Vagina (tissue), 2 donors: ENCODE data around the gene CAMKMT. TPM values are rescaled to one million over a fixed set of nuclear protein-coding genes. Genes with fewer than 3 reads are reported as not detected.

ENCODE experiments used
- DNase-seq, 2 donors: peaks; one replicate each; pipeline ENCODE4 v3.0.0-alpha.2; 2017; ENCODE audit errors: extremely low spot score in 2 of 2
- H3K27ac ChIP-seq: fragments of 200-600 bp; sonication (generic); one replicate; pipeline ENCODE4 v1.5.1; 2019
- H3K27me3 ChIP-seq: fragments of 200-600 bp; sonication (generic); one replicate; pipeline ENCODE4 v1.5.1; 2019
- H3K36me3 ChIP-seq, 2 donors: fragments of 200-600 bp; sonication (generic); one replicate each; pipeline ENCODE4 v1.5.1; 2017 to 2019
- H3K4me1 ChIP-seq: fragments of 200-600 bp; sonication (generic); one replicate; pipeline ENCODE4 v1.5.1; 2019
- H3K4me3 ChIP-seq, 2 donors: fragments of 200-600 bp; sonication (generic); 1 replicate in 1 of 2; 2 replicates in 1 of 2; pipeline ENCODE4 v1.5.1; 2016 to 2019
- H3K9me3 ChIP-seq: fragments of 200-600 bp; sonication (generic); one replicate; pipeline ENCODE4 v1.5.1; 2019
- CTCF ChIP-seq, 3 experiments: fragments of 450-650 bp in 2 of 3; fragments of 200-600 bp in 1 of 3; sonication (generic) in 1 of 3; IDR thresholded peaks; one replicate each; pipeline ENCODE4 v1.5.1; 2017 to 2019; ENCODE audit warnings: antibody characterized with exemption in 3 of 3, mild to moderate bottlenecking in 2 of 3, moderate library complexity in 2 of 3
- POLR2A ChIP-seq, 2 donors: fragments of 450-650 bp; IDR thresholded peaks; one replicate each; pipeline ENCODE4 v1.6.1; 2017; ENCODE audit warnings: antibody characterized with exemption in 2 of 2, mild to moderate bottlenecking in 2 of 2, moderate library complexity in 2 of 2
- POLR2AphosphoS5 ChIP-seq, 2 donors: sonication (generic); formaldehyde crosslinking; IDR thresholded peaks; one replicate each; pipeline ENCODE4 v1.9.0; 2017; ENCODE audit warnings: antibody characterized with exemption in 2 of 2, mild to moderate bottlenecking in 2 of 2, low read depth in 1 of 2; ENCODE audit not compliant: insufficient read depth in 1 of 2
- intact Hi-C: fragments of 100-400 bp; cut with DNase I; formaldehyde crosslinking; loops from one replicate; pipeline ENCODE4 v1.15.1; 2023
- total RNA-seq: library from RNA; depleted of rRNA; stranded (reverse); fragments of >200 nt; gene quantifications from one replicate; pipeline ENCODE4 v1.2.3, GENCODE V29; 2016

The CAMKMT gene
- total RNA-seq, 1 donor from 2014 or later: 21.1 TPM

- H3K27me3 ChIP-seq: no peaks in the 10 kb centered on the region
- intact Hi-C loops: no loop called here
- TF ChIP-seq CTCF (IDR thresholded peaks at IDR 0.05) (no peak), POLR2A (IDR thresholded peaks at IDR 0.05) (no peak), POLR2AphosphoS5 (IDR thresholded peaks at IDR 0.05; ENCODE audit: insufficient read depth in 1 of 2, low read depth in 1 of 2) (no peak)
- DNase-seq: no peak
- no peak overlapping the region for H3K27ac ChIP-seq
- H3K4me3 ChIP-seq: no peak overlapping the region
- no peaks in the 10 kb centered on the region for H3K9me3 ChIP-seq
- H3K36me3 ChIP-seq: no peaks in the 10 kb centered on the region
- H3K4me1 ChIP-seq: no peaks in the 10 kb centered on the region
Observed at GRCh38 chr2:44510246-44510645, 148.5 kb downstream of the CAMKMT start.

GRCh38 chr2:44515416-44515815 lies 153.7 kb downstream of the CAMKMT start:
- no peaks in the 10 kb centered on the region for H3K36me3 ChIP-seq
- TF ChIP-seq POLR2AphosphoS5 (IDR thresholded peaks at IDR 0.05; ENCODE audit: insufficient read depth in 1 of 2, low read depth in 1 of 2) (no peak), CTCF (IDR thresholded peaks at IDR 0.05) (no peak), POLR2A (IDR thresholded peaks at IDR 0.05) (no peak)
- H3K4me3 ChIP-seq: no peak overlapping the region
- no peaks in the 10 kb centered on the region for H3K4me1 ChIP-seq
- intact Hi-C loops: no loop called here
- no peak overlapping the region for H3K27ac ChIP-seq
- no peaks in the 10 kb centered on the region for H3K27me3 ChIP-seq
- no peak for DNase-seq
- H3K9me3 ChIP-seq: no peaks in the 10 kb centered on the region

- H3K4me3 ChIP-seq: no peak overlapping the region
- intact Hi-C loops: no loop called here
- no peak for DNase-seq
- no peak overlapping the region for H3K27ac ChIP-seq
- no peaks in the 10 kb centered on the region for H3K36me3 ChIP-seq
- H3K9me3 ChIP-seq: peaks cover 4% of the 10 kb centered on the region
- TF ChIP-seq POLR2AphosphoS5 (IDR thresholded peaks at IDR 0.05; ENCODE audit: insufficient read depth in 1 of 2, low read depth in 1 of 2) (no peak), POLR2A (IDR thresholded peaks at IDR 0.05) (no peak), CTCF (IDR thresholded peaks at IDR 0.05) (no peak)
- no peaks in the 10 kb centered on the region for H3K27me3 ChIP-seq
- H3K4me1 ChIP-seq: no peaks in the 10 kb centered on the region
Observed at GRCh38 chr2:44519026-44519425, 157.3 kb downstream of the CAMKMT start.

GRCh38 chr2:44522846-44523245 lies 161.1 kb downstream of the CAMKMT start:
- H3K4me1 ChIP-seq: no peaks in the 10 kb centered on the region
- no peaks in the 10 kb centered on the region for H3K27me3 ChIP-seq
- H3K27ac ChIP-seq: no peak overlapping the region
- H3K4me3 ChIP-seq: no peak overlapping the region
- intact Hi-C loops: no loop called here
- H3K9me3 ChIP-seq: peaks cover 4% of the 10 kb centered on the region
- no peak for TF ChIP-seq POLR2AphosphoS5 (IDR thresholded peaks at IDR 0.05; ENCODE audit: insufficient read depth in 1 of 2, low read depth in 1 of 2)
- no peak for TF ChIP-seq POLR2A (IDR thresholded peaks at IDR 0.05)
- TF ChIP-seq CTCF (IDR thresholded peaks at IDR 0.05): no peak
- no peaks in the 10 kb centered on the region for H3K36me3 ChIP-seq
- no peak for DNase-seq

GRCh38 chr2:44524347-44524926 lies 162.7 kb downstream of the CAMKMT start:
- Histone ChIP-seq H3K9me3 (peaks cover 4% of the 10 kb centered on the region), H3K27ac (no peak overlapping the region), H3K4me3 (no peak overlapping the region), H3K36me3 (no peaks in the 10 kb centered on the region), H3K27me3 (no peaks in the 10 kb centered on the region), H3K4me1 (no peaks in the 10 kb centered on the region)
- TF ChIP-seq CTCF (IDR thresholded peaks at IDR 0.05) (no peak), POLR2AphosphoS5 (IDR thresholded peaks at IDR 0.05; ENCODE audit: insufficient read depth in 1 of 2, low read depth in 1 of 2) (no peak), POLR2A (IDR thresholded peaks at IDR 0.05) (no peak)
- intact Hi-C loops: no loop called here
- no peak for DNase-seq
